Small intestine (tissue), 7 donors: Measurements from ENCODE around the gene RPS6KL1. TPM values are rescaled to one million over a fixed set of nuclear protein-coding genes. Genes with fewer than 3 reads are reported as not detected.

ENCODE experiments used
- DNase-seq, 2 donors: peaks; one replicate each; pipeline versions ENCODE4 v3.0.0 to v3.0.0-alpha.2; 2013
- FAIRE-seq: peaks from 2 replicates; lab custom pipeline; 2012; peaks lifted over from hg19 to GRCh38; lab: Jason Lieb, UNC
- H3K27ac ChIP-seq, 3 donors: one replicate each; pipeline ENCODE4 v1.5.1; 2013; ENCODE audit warnings: low read length in 2 of 3, mild to moderate bottlenecking in 2 of 3, control low read depth in 1 of 3, inconsistent platforms in 1 of 3, low read depth in 1 of 3, moderate library complexity in 1 of 3
- H3K27me3 ChIP-seq, 3 donors: one replicate each; pipeline ENCODE4 v1.6.1; 2013; ENCODE audit warnings: low read length in 3 of 3, inconsistent platforms in 1 of 3; ENCODE audit not compliant: control insufficient read depth in 3 of 3, insufficient read depth in 3 of 3
- H3K36me3 ChIP-seq, 3 donors: one replicate each; pipeline ENCODE4 v1.6.1; 2013; ENCODE audit warnings: low read length in 3 of 3, inconsistent platforms in 1 of 3, low read depth in 1 of 3, mild to moderate bottlenecking in 1 of 3, moderate library complexity in 1 of 3; ENCODE audit not compliant: control insufficient read depth in 3 of 3, insufficient read depth in 2 of 3
- H3K4me1 ChIP-seq, 3 donors: one replicate each; pipeline ENCODE4 v1.6.1; 2013; ENCODE audit warnings: low read length in 2 of 3, inconsistent platforms in 1 of 3, low read depth in 1 of 3, mild to moderate bottlenecking in 1 of 3, moderate library complexity in 1 of 3; ENCODE audit not compliant: control insufficient read depth in 3 of 3, insufficient read depth in 2 of 3
- H3K4me3 ChIP-seq, 3 donors: one replicate each; pipeline ENCODE4 v1.5.1; 2013; ENCODE audit warnings: low read length in 3 of 3, control low read depth in 1 of 3, inconsistent platforms in 1 of 3, low read depth in 1 of 3, mild to moderate bottlenecking in 1 of 3, moderate library complexity in 1 of 3
- H3K9me3 ChIP-seq, 2 donors: one replicate each; pipeline ENCODE4 v1.6.1; 2013; ENCODE audit warnings: low read depth in 1 of 2, low read length in 1 of 2; ENCODE audit not compliant: control insufficient read depth in 2 of 2, insufficient read depth in 1 of 2
- WGBS, 3 donors: extraction: QIAGEN DNeasy Blood & Tissue Kit; methylation state at CpG; one replicate each; pipeline ENCODE4 v1.1.7; 2013; 5-methylcytosine and 5-hydroxymethylcytosine counted together
- polyA plus RNA-seq, 4 donors: library from polyadenylated mRNA; stranded (reverse) in 3 of 4; unstranded in 1 of 4; fragments of 200-250 nt in 3 of 4; fragments of 120-200 nt in 1 of 4; gene quantifications; one replicate each; pipeline versions ENCODE4 v1.2.1 to v1.2.3, GENCODE V29; 2013
- donor health status: healthy with polysubstance abuse.
- donor health status: control.
- donor health status: control.
- donor health status: Bipolar disorder and iron deficiency.
- donor health status: healthy.

RPS6KL1 gene
- polyA plus RNA-seq, 4 donors, result 1.8 to 3.5 (median 3.0) TPM

DNA sequence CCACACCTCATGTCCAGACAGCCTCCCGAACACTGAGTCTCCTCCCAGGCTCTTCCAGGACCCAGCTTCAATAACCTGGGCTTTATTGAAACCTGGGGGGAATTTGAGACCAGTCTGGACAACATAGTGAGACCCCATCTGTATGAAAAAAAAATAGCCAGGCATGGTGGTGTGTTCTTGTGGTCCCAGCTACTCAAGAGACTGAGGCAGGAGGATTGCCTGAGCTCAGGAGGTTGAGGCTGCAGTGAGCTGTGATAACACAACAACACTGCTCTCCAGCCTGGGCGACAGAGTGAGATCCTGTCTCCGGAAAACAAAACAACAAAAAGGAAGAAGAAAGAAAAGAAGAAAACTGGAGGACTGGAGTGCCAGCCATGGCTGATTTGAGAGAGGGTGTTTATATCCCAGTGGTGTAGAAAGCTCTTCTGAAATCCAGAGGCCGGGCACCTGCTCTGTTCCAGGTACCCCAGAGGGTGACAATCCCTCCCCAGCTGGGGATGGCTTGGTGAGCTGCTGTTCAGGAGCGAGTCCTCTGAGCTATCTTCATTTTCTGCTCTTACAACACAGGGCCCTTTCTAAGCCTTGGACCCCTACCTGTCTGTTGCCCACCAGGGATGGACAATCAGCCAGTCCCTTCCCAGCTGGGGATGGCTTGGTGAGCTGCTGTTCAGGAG lies 38.3 kb upstream of the RPS6KL1 start:
- H3K9me3 ChIP-seq, result no peaks in the 10 kb centered on the region
- FAIRE-seq, result no peak
- H3K36me3 ChIP-seq, result no peaks in the 10 kb centered on the region
- H3K4me3 ChIP-seq, result no peak overlapping the region
- H3K27ac ChIP-seq, result no peak overlapping the region
- H3K4me1 ChIP-seq, result no peaks in the 10 kb centered on the region
- no peak for DNase-seq
- 79 to 82% (median 79%) methylated on average over 5 of the region's 5 CpGs for WGBS, 3 donors
- H3K27me3 ChIP-seq, result no peaks in the 10 kb centered on the region

DNA sequence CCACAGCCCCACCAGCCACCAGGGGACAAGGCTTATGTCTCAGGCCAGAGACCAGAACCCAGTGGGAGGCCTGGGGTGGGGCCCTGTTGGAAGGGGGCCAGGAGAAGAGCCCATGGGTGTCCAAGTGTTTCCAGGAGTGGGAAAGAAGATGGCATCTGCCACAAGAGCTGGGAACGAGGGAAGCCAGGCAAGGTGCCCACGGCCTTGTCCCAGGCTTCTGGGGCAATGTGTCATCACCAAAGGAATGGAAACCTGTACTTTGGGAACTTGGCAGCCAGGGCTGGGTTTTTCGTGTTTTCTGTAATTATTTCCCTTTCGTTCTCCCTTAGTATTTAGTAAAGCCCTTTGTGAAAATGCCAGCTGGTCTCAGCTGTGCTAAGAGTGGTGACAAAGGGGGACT lies 37.7 kb upstream of the RPS6KL1 start:
- Histone ChIP-seq H3K4me3 (no peak overlapping the region), H3K9me3 (no peaks in the 10 kb centered on the region), H3K27me3 (no peaks in the 10 kb centered on the region), H3K4me1 (no peaks in the 10 kb centered on the region), H3K27ac (no peak overlapping the region), H3K36me3 (no peaks in the 10 kb centered on the region)
- 78 to 82% (median 80%) methylated on average over 4 of the region's 4 CpGs for WGBS, 3 donors
- FAIRE-seq (no peak), DNase-seq (no peak)

DNA sequence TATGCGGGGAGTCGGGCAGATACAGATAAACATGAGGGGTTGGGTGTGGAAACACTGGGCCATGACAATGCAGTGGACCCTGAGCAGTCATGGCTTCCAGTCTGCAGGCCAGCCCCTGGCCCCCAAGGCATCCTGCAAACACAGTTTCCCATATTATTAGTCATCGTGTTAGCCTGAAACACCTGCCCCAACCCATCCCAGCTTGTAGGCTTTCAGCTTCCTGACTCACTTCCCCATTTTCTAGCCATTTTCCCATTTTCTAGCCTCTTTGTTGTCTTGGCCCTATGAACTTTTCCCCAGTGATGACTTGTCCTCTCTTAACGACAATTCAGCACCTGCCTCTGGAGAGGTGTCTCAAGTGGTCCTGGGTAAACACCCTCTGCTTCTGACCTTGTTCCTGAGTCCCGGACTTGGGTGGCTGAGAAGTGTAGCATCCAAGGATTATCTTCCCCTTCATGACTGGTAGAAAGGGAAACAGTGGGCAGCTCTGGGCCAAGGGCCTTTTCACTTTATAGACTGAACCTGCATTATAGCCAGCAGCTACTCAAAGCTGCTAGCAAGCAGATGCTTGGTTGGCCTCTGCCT lies 36.6 kb upstream of the RPS6KL1 start:
- no peak overlapping the region for H3K27ac ChIP-seq
- no peaks in the 10 kb centered on the region for H3K9me3 ChIP-seq
- no peaks in the 10 kb centered on the region for H3K36me3 ChIP-seq
- 84 to 86% (median 85%) methylated on average over 5 of the region's 5 CpGs for WGBS, 3 donors
- FAIRE-seq, result no peak
- no peaks in the 10 kb centered on the region for H3K27me3 ChIP-seq
- H3K4me1 ChIP-seq, result peaks cover 0 to 5% (median 0%) of the 10 kb centered on the region in 3 donors
- DNase-seq, result no peak
- H3K4me3 ChIP-seq, result no peak overlapping the region

DNA sequence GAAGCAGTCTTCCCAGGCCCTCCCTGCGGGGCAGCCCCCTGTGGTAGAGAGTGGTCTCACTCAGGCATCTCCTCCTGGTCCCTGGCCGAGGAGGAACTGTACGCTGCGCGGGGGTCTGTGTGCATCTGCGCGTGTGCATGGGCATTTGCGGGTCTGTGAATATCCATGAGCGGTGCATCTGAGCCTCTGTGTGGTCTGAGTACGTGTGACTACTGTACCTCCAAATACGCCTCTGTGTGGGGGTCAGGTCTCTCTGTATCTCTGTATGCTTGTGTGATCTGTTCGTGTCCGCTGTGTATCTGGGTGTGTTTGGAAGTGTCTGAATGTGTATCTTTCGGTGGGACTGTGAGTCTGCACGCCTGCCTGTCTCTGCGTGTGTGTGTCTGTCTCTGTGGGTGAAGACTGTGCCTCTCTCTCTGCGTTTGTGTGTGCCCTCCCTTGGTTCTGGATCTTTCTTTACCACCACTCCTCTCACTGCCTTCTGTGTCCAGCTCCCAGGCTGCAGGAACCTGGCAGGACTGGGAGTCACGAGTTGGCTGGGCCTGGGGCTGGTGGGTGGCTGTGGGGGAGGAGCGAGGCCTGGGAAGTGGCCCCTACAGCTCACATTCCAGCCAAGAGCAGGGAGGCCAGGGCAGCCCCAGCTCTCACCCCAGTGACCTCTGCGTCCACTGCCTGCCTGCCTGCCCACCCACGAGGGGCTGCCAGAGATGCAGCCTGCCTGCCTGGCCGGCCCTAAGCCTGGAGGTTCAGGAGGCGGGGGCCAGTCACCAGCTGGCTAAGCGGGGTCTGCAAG lies 33.4 kb upstream of the RPS6KL1 start:
- Histone ChIP-seq H3K27me3 (no peaks in the 10 kb centered on the region), H3K4me1 (peaks cover 0 to 37% (median 1%) of the 10 kb centered on the region in 3 donors), H3K27ac (no peak overlapping the region), H3K4me3 (no peak overlapping the region), H3K9me3 (no peaks in the 10 kb centered on the region), H3K36me3 (peaks cover 0 to 3% (median 0%) of the 10 kb centered on the region in 3 donors)
- WGBS, 3 donors, result 87 to 90% (median 90%) methylated on average over 24 of the region's 24 CpGs
- DNase-seq (no peak), FAIRE-seq (no peak)

DNA sequence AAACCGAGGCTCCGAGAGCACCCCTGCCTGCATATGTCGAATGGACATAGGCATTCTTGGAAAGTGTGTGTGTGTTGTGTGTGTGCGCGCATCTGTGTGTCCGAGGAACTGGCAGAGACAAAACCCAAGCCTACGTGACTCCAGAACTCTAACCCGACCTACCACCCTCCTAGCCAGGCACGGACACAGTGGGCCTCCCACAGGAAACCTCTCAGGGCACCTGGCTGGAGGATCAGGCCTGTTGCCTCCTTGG lies 32.9 kb upstream of the RPS6KL1 start:
- DNase-seq (no peak), FAIRE-seq (no peak)
- Histone ChIP-seq H3K4me3 (peak overlapping the region in 1 of 3 donors; percentile 15), H3K4me1 (peaks cover 0 to 43% (median 3%) of the 10 kb centered on the region in 3 donors), H3K36me3 (peaks cover 0 to 3% (median 0%) of the 10 kb centered on the region in 3 donors), H3K27me3 (no peaks in the 10 kb centered on the region), H3K27ac (no peak overlapping the region), H3K9me3 (no peaks in the 10 kb centered on the region)
- WGBS, 3 donors, result 79 to 88% (median 87%) methylated on average over 9 of the region's 9 CpGs

DNA sequence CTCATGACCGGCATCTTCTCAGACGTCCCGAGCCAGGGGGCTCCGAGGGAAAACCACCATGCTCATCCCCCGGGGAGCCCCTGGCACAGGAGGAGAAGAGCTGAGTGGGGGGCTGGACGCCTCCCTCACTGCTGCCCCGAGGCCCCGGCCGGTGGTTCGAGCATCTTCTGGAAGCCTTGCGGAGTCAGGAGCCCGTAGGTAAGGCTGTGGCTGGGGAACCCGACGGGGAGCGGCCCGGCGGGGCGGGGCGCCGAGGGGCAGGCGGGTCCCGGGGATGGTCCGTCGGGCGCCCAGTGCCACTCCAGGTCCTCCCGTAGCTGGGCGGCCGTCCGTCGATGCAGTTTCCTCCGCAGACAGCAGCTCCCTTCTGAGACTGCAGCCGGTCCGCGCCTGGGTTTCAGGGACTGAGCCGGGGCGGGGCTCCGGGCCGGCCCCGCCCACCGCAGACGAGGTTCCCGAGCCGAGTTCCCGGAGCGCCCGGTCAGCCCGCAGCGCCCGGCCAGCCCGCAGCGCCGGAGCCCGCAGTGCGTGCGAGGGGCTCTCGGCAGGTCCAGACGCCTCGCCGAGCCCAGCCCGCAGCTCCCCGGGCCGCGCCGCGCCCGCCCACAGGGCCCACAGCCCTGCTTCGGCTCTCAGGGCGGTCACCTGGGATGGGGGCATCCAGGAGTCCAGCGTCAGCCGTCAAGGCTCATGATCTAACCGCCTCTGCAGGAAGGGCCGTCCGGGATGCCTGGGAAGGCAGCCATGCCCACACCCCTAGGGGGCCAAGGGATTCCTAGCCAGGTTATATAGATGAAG lies 32.4 kb upstream of the RPS6KL1 start, which contains the start of gene PGF:
Gene PGF (minus strand): TSS at position 369 of the 798 bp plus-strand sequence. CDS start 355 bp downstream, at position 14.
- DNase-seq, result peak; percentile 59 to 84
- WGBS, 3 donors, result 6 to 7% (median 6%) methylated on average over 42 to 73 of the region's 73 CpGs
- peaks cover 0 to 47% (median 5%) of the 10 kb centered on the region in 3 donors for H3K4me1 ChIP-seq
- H3K36me3 ChIP-seq, result peaks cover 0 to 3% (median 0%) of the 10 kb centered on the region in 3 donors
- FAIRE-seq, result no peak
- peaks cover 0 to under 1% of the 10 kb centered on the region in 2 donors for H3K9me3 ChIP-seq
- H3K4me3 ChIP-seq, result peak within 1 kb of the TSS; percentile 42 to 54 (median 49)
- H3K27me3 ChIP-seq, result no peaks in the 10 kb centered on the region
- H3K27ac ChIP-seq, result no peak within 1 kb of the TSS

DNA sequence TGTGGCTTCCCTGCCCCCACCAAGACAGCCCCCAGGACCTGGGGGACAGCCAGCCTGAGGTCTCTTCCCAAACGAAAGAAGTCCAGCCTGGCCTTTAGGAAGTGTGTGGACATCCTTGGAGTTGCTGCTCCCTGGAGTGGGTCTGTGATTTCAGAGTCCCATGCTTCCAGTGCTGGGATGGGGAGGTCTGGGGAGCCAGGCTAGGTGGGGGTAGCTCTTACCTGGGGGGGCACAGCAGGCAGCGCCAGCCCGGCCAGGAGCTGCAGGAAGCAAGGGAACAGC lies 31.8 kb upstream of the RPS6KL1 start:
- 0 to 2% (median 0%) methylated on average over 3 of the region's 3 CpGs for WGBS, 3 donors

More for the DNA sequence above, 31.8 kb upstream of the RPS6KL1 start:
- DNase-seq (no peak), FAIRE-seq (no peak)
- peak overlapping the region; percentile 42 to 54 (median 49) for H3K4me3 ChIP-seq
- H3K36me3 ChIP-seq, result peaks cover 0 to 8% (median 0%) of the 10 kb centered on the region in 3 donors
- H3K27me3 ChIP-seq, result no peaks in the 10 kb centered on the region
- peaks cover 0 to 52% (median 5%) of the 10 kb centered on the region in 3 donors for H3K4me1 ChIP-seq
- peaks cover 0 to 4% of the 10 kb centered on the region in 2 donors for H3K9me3 ChIP-seq
- no peak overlapping the region for H3K27ac ChIP-seq
